Femur (tissue), 1 donor: ENCODE data around the gene PDE7B.

Experiments used
- DNase-seq: peaks from one replicate; pipeline ENCODE4 v3.0.0-alpha.2; 2017

PDE7B gene

DNA sequence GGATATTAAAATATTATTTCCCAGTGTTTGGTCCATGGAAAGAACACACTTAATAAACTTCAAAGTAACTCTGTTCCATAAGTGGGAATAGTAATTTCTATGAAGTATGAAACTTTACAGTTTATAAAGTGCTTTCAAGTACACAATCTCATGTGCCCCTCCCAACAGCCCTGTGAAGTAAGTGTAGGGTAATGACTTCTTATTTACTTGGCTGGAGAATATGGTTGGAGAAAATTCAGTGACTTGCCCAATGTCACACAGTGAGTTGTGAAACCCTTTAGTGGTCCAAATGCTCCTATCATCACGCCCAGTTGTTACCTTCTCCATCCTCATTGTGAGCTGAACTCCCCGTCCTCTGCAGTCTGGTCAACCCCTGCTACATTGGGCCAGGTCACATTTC is 141.2 kb downstream of the PDE7B start:
- no peak for DNase-seq

DNA sequence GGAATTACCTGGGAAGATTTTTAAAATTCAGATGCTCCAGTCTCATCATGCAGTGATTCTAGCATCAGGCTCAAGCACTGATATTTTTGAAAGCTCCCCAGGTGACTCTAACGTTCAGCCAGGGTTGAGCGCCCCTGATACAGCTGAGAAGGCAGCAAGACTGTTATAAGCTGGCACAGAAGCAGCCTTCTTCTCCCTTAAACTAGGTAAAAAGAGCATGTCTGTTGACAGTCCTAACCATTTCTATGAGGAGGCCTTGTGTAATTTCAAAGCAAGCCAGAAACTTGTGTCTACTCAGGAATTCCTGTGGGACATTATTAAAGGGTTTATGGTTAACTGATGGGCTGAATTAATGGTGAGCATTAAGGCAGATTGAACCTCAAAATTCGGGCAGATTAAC is 141.9 kb downstream of the PDE7B start:
- DNase-seq, result no peak

- no peak for DNase-seq
Measured at GRCh38 chr6:135994857-135995544, 143.5 kb downstream of the PDE7B start.

DNA sequence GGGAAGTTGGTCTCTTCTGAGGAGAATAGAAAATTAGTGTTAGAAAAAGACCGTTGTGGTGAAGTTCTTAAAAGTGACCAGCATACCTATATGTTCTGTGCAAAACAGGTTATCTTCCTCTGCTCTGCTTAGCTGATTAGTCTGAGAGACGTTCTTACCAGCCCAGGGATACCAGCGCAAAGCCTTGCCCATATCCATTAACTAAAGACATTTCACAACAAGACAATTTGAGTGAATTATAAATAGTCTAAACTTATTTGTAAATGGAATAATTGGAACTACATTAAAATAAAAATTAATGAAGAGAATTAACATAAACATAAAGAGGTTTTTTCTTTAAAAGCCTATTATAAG is 144.0 kb downstream of the PDE7B start:
- DNase-seq, result no peak

DNA sequence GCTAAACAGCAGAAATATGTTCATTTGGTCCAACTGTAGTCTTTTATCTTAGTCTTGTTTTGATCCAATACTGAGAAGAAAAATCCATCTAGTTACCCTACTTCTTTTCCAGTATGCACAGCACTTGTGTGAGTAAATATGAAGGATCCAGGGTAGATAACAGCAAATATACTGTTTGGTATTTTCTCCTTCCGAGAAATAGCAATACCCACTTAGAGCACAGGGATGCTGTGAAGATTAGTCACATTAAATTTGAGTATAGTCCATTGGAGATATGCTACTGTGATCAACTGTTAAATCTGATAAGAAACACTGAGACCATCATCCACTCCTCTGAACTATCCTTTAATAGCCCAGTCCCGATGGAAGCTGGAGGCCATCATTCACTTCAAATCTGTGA is 145.2 kb downstream of the PDE7B start:
- DNase-seq, result no peak

GRCh38 chr6:135999393-135999792 is 147.9 kb downstream of the PDE7B start:
- DNase-seq, result no peak

GRCh38 chr6:136007345-136007744 is 155.8 kb downstream of the PDE7B start:
- DNase-seq, result no peak

GRCh38 chr6:136011475-136011874 is 160.0 kb downstream of the PDE7B start:
- DNase-seq, result no peak

- no peak for DNase-seq
Measured at GRCh38 chr6:136012198-136012887, 160.8 kb downstream of the PDE7B start.

- no peak for DNase-seq
Measured at GRCh38 chr6:136012943-136013342, 161.4 kb downstream of the PDE7B start.

DNA sequence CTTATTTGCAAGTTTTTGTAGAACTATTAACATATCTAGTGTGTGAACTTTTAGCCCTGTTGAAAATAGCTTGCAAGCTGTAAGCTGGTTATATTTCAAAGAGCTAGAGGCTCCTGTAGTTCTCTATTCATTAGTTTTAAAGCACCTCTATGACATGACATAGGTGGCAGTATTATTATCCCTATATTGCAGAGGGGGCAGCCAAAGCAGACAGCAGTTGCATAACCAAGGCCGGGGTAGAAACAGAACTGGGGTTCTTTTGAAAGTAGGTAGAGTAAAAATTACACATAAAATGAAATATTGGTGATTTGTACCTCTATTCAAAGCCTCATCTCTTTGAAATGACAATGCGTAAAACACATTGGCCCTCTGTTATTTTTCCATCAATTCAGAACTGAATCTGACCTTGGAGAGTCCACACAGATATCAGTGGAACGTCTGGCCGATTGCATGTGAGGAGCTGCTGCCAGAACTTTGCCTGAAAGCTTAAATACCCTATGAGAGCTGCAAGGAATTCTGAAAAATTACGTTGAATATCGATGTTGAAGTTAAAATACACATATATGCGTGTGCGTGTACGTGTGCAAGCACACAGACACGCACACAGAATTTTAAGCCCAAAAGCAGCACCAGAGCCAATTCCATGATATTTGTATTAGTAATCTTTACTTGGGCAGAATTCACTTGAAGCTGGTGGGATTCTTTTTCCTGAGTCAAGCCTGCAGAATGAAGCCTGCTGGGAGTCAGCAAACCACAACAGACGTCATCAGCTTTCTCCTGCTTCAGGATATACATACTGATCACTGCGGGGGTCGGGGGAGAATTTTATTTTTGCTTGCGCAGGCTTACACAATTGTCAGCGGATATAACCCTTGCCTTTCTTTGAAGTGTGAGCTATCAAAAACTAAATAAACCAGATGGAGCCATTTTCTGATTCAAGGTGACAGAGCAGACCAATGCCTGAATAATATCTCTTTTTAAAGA is 163.2 kb downstream of the PDE7B start:
- peak; percentile 76 for DNase-seq

GRCh38 chr6:136015531-136015930 is 164.0 kb downstream of the PDE7B start:
- DNase-seq, result no peak

- no peak for DNase-seq
Measured at GRCh38 chr6:136016228-136017225, 165.0 kb downstream of the PDE7B start.

DNA sequence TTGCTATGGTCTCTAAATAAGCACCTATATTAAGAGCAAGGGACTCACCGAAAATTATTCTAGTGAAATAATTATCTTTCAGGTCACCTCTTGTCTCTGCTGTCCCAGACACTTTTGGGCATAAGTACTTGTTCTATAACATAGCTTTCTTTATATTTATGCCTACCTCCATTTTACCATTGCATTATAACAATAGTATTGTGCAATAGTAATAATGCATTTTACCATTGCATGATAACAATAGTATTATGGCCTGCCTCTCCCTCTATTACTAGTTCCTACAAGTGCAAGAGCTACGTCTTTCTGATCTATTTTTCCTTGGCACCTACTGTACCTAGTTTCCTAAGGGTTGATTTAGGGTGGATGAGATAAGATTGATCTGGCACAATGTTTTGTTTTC is 169.2 kb downstream of the PDE7B start:
- DNase-seq, result no peak

- no peak for DNase-seq
Measured at GRCh38 chr6:136022224-136022874, 170.8 kb downstream of the PDE7B start.

DNA sequence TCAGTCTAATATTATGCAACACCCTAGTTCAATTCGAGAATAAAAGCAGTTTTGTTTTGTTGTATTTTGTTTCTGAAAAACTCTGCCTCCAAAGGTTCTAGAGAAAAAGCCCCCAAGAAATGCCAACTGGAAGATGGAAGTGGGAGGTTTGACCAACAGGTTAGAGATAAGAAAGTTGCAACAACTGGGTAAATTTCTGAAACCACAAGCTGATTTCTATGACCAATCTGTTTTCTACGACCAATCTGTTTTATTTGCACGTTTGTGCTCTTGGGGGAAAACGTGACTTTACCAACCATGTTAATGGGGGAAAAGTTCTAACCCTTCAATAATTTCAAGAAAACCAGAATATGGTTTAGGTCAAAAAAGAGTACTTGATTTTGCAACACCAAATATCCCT is 173.2 kb downstream of the PDE7B start:
- DNase-seq, result no peak

DNA sequence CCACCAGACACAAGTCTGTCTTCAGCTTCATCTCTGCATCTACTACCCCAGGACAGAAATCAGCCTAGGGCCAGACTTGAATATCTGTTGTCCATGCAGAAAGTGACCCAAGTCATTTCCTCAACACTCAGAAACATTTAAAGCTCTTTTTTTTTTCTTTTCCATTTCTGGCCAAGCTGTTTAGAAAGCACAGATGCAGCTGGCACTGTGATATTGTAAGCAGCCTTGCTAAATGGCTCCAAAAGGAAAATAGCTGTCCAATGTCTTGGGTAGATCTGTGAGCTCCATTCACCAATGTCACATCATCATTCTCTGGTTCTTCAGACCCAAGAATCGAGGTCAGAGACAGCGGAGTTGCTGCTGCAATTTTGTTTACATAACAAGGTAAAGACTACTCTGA is 174.2 kb downstream of the PDE7B start:
- no peak for DNase-seq

- no peak for DNase-seq
Measured at GRCh38 chr6:136030131-136030530, 178.6 kb downstream of the PDE7B start.

- no peak for DNase-seq
Measured at GRCh38 chr6:136031982-136032381, 180.5 kb downstream of the PDE7B start.

DNA sequence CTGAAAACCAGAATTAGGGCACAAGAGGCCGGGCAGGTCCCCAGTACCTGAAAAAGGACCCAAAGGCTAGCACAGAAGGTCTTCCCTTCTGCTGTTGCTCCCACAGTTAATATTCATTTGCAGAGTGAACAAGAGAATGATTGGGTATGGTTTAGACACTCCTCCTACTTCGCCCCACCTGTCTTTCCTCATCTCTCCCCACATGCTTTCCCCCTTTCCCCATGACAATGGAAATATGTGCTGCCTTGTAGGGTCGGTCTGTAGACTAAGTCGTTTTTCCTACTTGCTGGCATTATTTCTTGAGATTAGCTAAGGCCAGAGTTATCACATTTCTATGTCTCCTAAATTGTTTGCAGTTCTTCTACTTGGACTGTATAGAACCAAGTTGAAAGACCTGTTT is 181.9 kb downstream of the PDE7B start:
- DNase-seq, result no peak

DNA sequence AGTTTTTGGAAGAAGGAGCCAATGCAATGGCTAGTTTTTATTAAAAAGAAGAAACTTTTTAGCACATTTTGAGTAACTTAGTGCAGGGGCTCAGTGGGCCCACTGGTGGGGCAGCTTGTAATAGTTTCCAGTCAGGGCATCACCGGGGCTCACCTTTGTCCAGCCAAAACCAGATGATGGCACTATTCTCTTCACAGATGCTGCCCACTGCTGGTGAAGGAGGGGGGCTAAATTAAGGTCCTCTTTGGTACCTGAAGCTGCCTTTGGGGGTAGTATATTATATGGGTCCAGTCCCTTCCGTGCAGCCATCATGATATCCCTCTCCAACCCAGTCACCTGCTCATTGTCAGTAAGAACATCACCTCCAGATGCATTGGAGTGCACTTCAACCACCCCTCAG is 182.9 kb downstream of the PDE7B start:
- DNase-seq, result no peak
